Keratinocyte (primary cell): ENCODE data around the gene ZFAND5. TPM values are rescaled to one million over a fixed set of nuclear protein-coding genes. Genes with fewer than 3 reads are reported as not detected.

Source experiments
- DNase-seq: peaks from one replicate; pipeline ENCODE4 v3.0.0-alpha.2; 2011; ENCODE audit warnings: low read depth, missing footprints, low spot score
- FAIRE-seq: peaks from 2 replicates; lab custom pipeline; 2011; peaks lifted over from hg19 to GRCh38; lab: Jason Lieb, UNC
- H2AFZ ChIP-seq: 2 replicates; pipeline ENCODE4 v1.6.0; 2012; ENCODE audit warnings: low read length, control low read depth, inconsistent platforms; ENCODE audit not compliant: control insufficient read depth
- H3K27ac ChIP-seq: 2 replicates; pipeline ENCODE4 v1.5.1; 2011; ENCODE audit warnings: low read length; ENCODE audit not compliant: control insufficient read depth, insufficient read depth
- H3K27me3 ChIP-seq: 3 replicates; pipeline ENCODE4 v1.6.0; 2011; ENCODE audit warnings: low read length; ENCODE audit not compliant: control insufficient read depth, insufficient read depth; ENCODE audit errors: extremely low read depth
- H3K36me3 ChIP-seq, 2 experiments: 2 replicates in 1 of 2; 3 replicates in 1 of 2; pipeline ENCODE4 v1.5.1; 2011; ENCODE audit warnings: low read length in 2 of 2, mild to moderate bottlenecking in 1 of 2; ENCODE audit not compliant: control insufficient read depth in 2 of 2, insufficient read depth in 2 of 2; ENCODE audit errors: extremely low read depth in 1 of 2
- H3K4me1 ChIP-seq: 3 replicates; pipeline ENCODE4 v1.5.1; 2011; ENCODE audit warnings: low read length; ENCODE audit not compliant: control insufficient read depth, insufficient read depth; ENCODE audit errors: extremely low read depth
- H3K4me2 ChIP-seq: 3 replicates; pipeline ENCODE4 v1.6.0; 2011; ENCODE audit warnings: low read depth, low read length; ENCODE audit not compliant: control insufficient read depth, insufficient read depth; ENCODE audit errors: extremely low read depth
- H3K4me3 ChIP-seq, 3 experiments: fragments of 200-600 bp in 1 of 3; sonication (generic) in 1 of 3; 2 replicates in 2 of 3; 3 replicates in 1 of 3; pipeline ENCODE4 v1.5.1; 2011 to 2016; ENCODE audit warnings: low read length in 3 of 3, mild to moderate bottlenecking in 3 of 3, control low read depth in 2 of 3, inconsistent platforms in 1 of 3, low read depth in 1 of 3, mixed read lengths in 1 of 3, mixed run types in 1 of 3, moderate library complexity in 1 of 3; ENCODE audit not compliant: control insufficient read depth in 2 of 3, insufficient read depth in 2 of 3; ENCODE audit errors: extremely low read depth in 1 of 3
- H3K79me2 ChIP-seq: 2 replicates; pipeline ENCODE4 v1.6.0; 2012; ENCODE audit warnings: low read length; ENCODE audit not compliant: control insufficient read depth, insufficient read depth
- H3K9ac ChIP-seq: 3 replicates; pipeline ENCODE4 v1.6.0; 2011; ENCODE audit warnings: low read length; ENCODE audit not compliant: control insufficient read depth, insufficient read depth; ENCODE audit errors: extremely low read depth
- H3K9me1 ChIP-seq: 3 replicates; pipeline ENCODE4 v1.6.0; 2011; ENCODE audit warnings: low read length; ENCODE audit not compliant: control insufficient read depth, insufficient read depth; ENCODE audit errors: extremely low read depth
- H3K9me3 ChIP-seq: 2 replicates; pipeline ENCODE4 v1.5.1; 2012; ENCODE audit warnings: low read depth, low read length; ENCODE audit not compliant: control insufficient read depth
- H4K20me1 ChIP-seq: 3 replicates; pipeline ENCODE4 v1.6.0; 2011; ENCODE audit warnings: low read length; ENCODE audit not compliant: control insufficient read depth, insufficient read depth; ENCODE audit errors: extremely low read depth
- CTCF ChIP-seq, 3 experiments: IDR thresholded peaks in 1 of 3; conservative IDR thresholded peaks in 1 of 3; optimal IDR thresholded peaks in 1 of 3; 2 replicates in 2 of 3; 3 replicates in 1 of 3; pipeline versions ENCODE3 to v1.5.1; 2011; ENCODE audit warnings: low read length in 3 of 3, mild to moderate bottlenecking in 3 of 3, moderate library complexity in 2 of 3, control low read depth in 1 of 3, inconsistent platforms in 1 of 3; ENCODE audit not compliant: insufficient read depth in 2 of 3; ENCODE audit errors: extremely low read depth in 1 of 3
- EZH2 ChIP-seq: IDR thresholded peaks from one replicate; pipeline ENCODE4 v1.6.1; 2012; ENCODE audit warnings: inconsistent platforms, mild to moderate bottlenecking, low read length, moderate library complexity
- dilution Hi-C: fragments of 300-500 bp; cut with MboI; formaldehyde crosslinking; loops from one replicate; pipeline ENCODE4 v1.7.0; 2020; ENCODE audit warnings: low sequenced_read_pairs; ENCODE audit not compliant: extremely low pct_ligation_motif_present
- polyA plus RNA-seq, 5 experiments: library from polyadenylated mRNA; depleted of rRNA in 3 of 5; stranded (reverse) in 3 of 5; stranded (forward) in 1 of 5; unstranded in 1 of 5; fragments of >200 nt; gene quantifications; 1 replicate in 1 of 5; 2 replicates in 3 of 5; 3 replicates in 1 of 5; pipeline versions ENCODE4 v1.2.1 to v1.2.3, GENCODE V29; 2011 to 2012; ENCODE audit warnings: missing spikeins in 2 of 5, low read depth in 1 of 5, low replicate concordance in 1 of 5

Gene ZFAND5
- polyA plus RNA-seq, 1 donor (not counting 4 experiments of a cell fraction or from before 2014, with no cell fraction given) = 67.9 TPM

- H3K4me3 ChIP-seq = no peak overlapping the region
- dilution Hi-C loops = no loop called here
- H3K4me1 ChIP-seq = no peaks in the 10 kb centered on the region
- no peak for FAIRE-seq
- no peak for DNase-seq
- H3K36me3 ChIP-seq = no peaks in the 10 kb centered on the region
- no peaks in the 10 kb centered on the region for H3K9me1 ChIP-seq
- H2AFZ ChIP-seq = no peak overlapping the region
- no peak overlapping the region for H3K4me2 ChIP-seq
- no peak overlapping the region for H3K9ac ChIP-seq
- H3K27ac ChIP-seq = no peak overlapping the region
- TF ChIP-seq EZH2 (no peak), CTCF (optimal IDR thresholded peaks at IDR 0.05 in 1 of 3, IDR thresholded peaks at IDR 0.05 in 1 of 3, conservative IDR thresholded peaks at IDR 0.05 in 1 of 3; ENCODE audit: extremely low read depth in 1 of 3, insufficient read depth in 2 of 3, low read length in 3 of 3) (no peak)
- H3K9me3 ChIP-seq = no peaks in the 10 kb centered on the region
- H3K79me2 ChIP-seq = no peaks in the 10 kb centered on the region
- no peaks in the 10 kb centered on the region for H3K27me3 ChIP-seq
- H4K20me1 ChIP-seq = no peaks in the 10 kb centered on the region
These were observed 18.7 kb downstream of the ZFAND5 start for GRCh38 chr9:72346333-72346732.

GRCh38 chr9:72338631-72339030, 26.4 kb downstream of the ZFAND5 start:
- no peak for DNase-seq
- no peaks in the 10 kb centered on the region for H3K79me2 ChIP-seq
- H3K36me3 ChIP-seq = no peaks in the 10 kb centered on the region
- TF ChIP-seq EZH2 = no peak
- no peak for TF ChIP-seq CTCF (optimal IDR thresholded peaks at IDR 0.05 in 1 of 3, IDR thresholded peaks at IDR 0.05 in 1 of 3, conservative IDR thresholded peaks at IDR 0.05 in 1 of 3; ENCODE audit: extremely low read depth in 1 of 3, insufficient read depth in 2 of 3, low read length in 3 of 3)
- H4K20me1 ChIP-seq = no peaks in the 10 kb centered on the region
- H3K9me1 ChIP-seq = no peaks in the 10 kb centered on the region
- no peak for FAIRE-seq
- no peak overlapping the region for H3K4me3 ChIP-seq
- no peak overlapping the region for H3K4me2 ChIP-seq
- H3K9ac ChIP-seq = no peak overlapping the region
- no peaks in the 10 kb centered on the region for H3K9me3 ChIP-seq
- no peaks in the 10 kb centered on the region for H3K4me1 ChIP-seq
- dilution Hi-C loops = no loop called here
- H3K27ac ChIP-seq = no peak overlapping the region
- H3K27me3 ChIP-seq = no peaks in the 10 kb centered on the region
- no peak overlapping the region for H2AFZ ChIP-seq
